Hepatocyte (in vitro differentiated cells): ENCODE measurements around the gene TAF11L4.

Experiments
- CTCF ChIP-seq: fragments of 200-600 bp; sonication (generic); IDR thresholded peaks from 2 replicates; pipeline ENCODE4 v1.5.1; 2016; ENCODE audit warnings: antibody characterized with exemption, mild to moderate bottlenecking; ENCODE audit not compliant: poor library complexity
- EZH2 ChIP-seq: fragments of 200-600 bp; sonication (generic); IDR thresholded peaks from 2 replicates; pipeline ENCODE4 v1.6.1; 2016; ENCODE audit warnings: antibody characterized with exemption, mild to moderate bottlenecking, borderline replicate concordance

- TF ChIP-seq EZH2 (no peak), CTCF (no peak)
Observed at GRCh38 chr5:17482790-17483189, 38.8 kb upstream of the TAF11L4 start.
